Retina (tissue), 1 donor: Measurements from ENCODE around the gene C19orf81.
"Not testable (repeated sequence)": the region's sequence is repeated elsewhere in the genome, so short reads cannot be mapped to it uniquely, and the experiment has no call there.

ENCODE experiments used
- DNase-seq: peaks from one replicate; pipeline ENCODE4 v3.0.0-alpha.2; 2016

Gene C19orf81

DNA sequence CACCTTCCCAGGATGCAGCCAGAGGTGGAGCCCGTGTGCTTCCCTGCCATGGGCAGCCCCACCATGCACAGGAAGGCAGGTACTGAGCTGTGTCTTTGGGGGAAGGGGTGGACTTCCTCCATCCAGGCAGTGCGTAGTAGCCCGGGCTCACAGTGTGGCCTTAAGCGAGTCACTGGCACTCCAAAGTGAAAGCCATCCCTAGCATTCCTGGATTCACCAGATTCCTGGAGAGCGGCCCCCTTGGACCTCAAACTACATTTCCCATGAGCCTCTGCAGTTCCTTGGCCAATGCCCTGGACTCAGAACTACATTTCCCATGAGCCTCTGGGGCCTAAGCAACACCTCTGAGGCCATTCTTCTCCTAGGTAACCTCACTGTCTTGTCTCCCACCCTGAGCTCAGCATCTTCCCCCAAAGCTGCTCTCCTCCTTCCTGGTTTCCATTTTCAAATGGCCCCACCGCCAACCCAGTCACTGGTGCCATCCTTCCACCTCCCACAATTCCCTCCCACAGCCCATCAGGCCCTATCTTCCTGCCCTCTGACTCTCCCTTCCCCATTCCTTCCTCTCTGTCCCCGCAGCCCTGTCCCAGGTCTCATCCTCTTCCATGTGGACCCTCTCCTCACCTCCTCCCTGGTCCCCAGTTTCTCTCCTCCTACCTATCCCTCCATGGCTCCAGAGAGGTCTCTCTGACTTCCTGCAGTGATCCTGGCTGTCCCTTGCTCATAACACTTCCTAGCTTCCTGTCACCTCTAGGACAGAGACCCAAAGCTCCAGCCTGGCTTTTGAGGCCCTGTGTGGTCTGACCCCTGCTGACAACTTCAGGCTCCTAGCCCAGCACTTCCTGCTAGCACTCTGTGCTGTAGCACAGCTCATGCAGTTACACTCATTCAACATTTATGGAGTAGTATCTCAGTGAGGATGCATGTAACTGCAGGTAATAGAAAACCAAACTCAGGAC, at the start of gene C19orf81:
Gene C19orf81, plus strand, starts transcription at position 13 of the 959 bp plus-strand sequence. Its CDS starts 0 bp downstream, at position 13.
- DNase-seq: peak; percentile 56

DNA sequence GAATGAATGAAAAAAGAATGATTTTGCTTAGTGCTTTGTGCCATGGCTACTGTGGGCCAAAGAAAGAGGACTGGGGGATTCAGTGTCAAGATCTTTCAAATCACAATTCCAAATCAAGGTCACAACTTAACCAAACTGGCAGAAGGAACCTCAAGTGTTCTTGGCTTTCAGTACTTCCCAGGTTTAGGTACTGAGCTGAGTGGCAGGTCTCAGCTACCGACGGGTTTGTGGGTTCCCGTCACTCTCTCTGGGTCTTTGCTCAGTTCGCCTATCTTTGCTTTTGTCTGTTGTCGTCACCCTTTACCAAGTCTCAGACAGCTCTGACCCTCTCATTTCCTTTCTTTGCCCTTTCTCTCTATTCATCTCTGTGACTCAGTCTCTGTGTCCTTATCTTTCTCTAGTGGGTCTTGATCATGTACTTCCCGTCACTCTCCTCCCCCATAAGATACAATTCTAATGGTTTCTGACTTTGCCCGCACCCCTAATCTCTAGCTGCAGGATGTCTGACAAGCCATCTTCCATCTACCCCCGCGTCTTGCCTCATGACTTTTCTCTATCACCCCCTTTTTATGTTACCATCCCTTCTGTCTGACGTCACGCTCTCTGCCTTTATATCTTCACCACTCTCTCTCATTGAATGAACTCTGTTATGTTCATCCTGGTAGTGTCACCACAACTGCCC, 47.7 kb upstream of the C19orf81 start:
- DNase-seq: no peak

DNA sequence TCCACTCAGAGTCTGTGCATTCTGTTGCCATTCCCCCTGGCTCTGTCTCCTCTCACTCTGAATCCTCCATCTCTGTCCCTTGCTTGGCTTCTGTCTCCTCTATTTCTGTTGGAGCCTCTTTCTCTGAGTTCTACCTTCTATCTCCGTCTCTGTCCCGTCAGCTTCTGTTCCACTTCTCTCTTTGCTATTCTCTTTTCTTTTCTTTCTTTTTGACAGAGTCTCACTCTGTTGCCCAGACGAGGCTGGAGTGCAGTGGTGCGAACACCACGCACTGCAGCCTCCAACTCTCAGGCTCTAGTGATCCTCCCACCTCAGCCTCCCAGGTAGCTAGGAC, 47.2 kb upstream of the C19orf81 start:
- DNase-seq: no peak

DNA sequence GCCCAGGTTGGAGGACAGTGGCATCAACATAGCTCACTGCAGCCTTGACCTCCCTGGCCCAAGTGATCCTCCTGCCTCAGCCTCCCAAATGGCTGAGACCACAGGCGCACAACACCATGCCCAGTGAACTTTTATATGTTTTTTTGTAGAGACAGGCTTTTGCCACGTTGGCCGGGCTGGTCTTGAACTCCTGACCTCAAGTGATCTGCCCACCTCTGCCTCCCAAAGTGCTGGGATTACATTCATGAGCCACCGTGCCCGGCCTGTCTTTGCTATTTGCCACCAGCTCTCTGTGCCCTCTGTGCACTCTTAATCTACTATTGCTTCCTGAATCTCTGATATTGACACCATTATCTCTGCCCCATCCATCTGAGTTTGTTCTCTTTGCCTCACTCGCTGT, 46.7 kb upstream of the C19orf81 start:
- no peak for DNase-seq

DNA sequence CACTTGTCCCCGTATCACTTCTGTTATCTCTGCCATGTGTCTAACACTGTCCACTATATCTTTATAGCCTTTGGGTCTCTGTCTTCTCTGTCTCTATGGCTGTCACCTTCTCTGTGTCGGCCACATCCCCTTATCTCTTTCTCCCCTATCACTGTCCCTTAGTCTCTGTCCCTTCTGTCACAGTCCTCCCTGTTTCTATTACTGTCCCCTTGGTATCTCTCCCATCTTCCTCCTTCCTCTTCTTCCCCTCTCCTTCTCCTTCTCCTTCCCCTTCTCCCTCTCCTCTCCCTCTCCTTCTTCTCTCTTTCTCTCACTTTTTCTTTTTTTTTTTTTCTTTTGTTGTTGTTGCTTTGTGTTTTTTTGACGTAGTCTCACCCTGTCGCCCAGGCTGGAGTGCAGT, 46.3 kb upstream of the C19orf81 start:
- DNase-seq: no peak

DNA sequence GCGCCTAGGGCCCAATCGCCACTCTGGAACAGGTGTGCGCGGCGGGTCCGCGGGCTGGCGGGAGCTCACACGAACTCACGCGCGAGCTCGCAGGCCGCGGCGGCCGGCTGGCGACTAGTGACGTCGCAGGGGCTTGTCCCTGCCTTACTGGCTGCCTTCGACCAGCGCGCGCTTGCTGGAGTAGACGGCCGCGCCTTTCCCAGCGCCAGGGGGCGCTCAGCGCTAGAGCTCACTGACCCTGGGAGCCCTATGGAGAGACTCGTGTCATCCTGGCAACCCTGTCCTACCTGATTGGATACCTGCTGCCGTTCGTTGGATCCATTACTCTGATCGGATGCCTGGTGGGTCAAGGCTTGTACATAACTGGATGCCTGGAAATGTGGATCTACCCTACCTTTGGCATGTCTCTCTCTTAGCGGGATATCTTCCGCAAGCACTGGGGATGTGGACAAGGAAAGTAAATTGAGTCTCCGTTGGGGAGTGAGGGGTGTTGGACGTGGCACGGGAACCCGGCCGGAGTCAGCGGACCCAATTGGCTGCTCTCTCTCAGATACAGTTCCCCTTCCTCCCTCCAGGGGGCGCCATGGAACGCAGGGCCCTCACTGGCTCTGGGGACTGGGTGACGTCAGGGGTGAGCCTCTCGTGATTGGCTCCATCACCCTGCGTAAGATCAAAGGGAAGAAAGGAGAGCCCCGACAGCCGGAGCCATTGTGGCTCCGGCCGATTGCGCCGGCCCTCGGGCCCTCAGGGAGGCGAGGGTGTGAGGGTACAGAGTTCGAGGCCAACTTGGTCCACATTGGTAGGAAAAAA, 44.8 kb upstream of the C19orf81 start:
- not testable (repeated sequence) for DNase-seq

DNA sequence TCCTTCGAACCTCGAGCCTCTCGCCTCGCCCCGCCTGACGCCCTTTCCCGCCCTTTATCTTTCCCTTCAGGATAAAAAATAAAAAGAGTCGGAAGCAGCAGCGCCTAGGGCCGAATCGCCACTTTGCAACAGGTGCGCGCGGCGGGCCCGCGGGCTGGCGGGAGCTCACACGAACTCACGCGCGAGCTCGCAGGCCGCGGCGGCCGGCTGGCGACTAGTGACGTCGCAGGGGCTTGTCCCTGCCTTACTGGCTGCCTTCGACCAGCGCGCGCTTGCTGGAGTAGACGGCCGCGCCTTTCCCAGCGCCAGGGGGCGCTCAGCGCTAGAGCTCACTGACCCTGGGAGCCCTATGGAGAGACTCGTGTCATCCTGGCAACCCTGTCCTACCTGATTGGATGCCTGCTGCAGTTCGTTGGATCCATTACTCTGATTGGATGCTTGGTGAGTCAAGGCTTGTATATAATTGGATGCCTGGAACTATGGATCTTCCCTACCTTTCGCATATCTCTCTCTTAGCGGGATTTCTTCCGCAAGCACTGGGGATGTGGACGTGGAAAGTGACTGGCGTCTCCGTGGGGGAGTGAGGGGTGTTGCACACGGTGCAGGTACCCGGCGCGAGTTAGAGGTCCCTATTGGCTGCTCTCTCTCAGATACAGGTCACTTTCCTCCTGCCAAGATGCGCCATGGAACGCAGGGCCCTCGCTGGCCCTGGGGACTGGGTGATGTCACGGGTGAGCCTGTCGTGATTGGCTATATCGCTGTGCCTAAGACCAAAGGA, 43.0 kb upstream of the C19orf81 start:
- DNase-seq: peak; percentile 52

DNA sequence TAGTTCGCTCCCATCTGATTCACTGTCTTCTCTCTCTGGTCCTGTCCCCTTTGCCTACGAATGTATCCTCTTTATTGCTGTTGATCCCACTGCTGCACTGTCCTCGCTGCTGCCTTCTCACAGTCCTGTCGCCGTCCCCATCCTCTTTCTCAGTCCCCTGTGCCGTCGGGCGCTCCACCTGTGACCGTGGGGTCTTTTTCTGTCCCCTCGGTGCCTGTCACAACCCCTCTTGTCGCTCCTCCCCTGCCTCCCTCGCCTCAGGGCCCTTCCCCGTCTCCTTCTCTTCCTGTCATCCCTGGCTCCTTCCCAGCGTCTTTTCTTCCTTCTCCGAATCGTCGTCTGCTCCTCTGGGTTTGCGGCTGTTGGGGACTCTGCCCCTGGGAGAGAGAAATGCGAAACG, 41.9 kb upstream of the C19orf81 start:
- no peak for DNase-seq

DNA sequence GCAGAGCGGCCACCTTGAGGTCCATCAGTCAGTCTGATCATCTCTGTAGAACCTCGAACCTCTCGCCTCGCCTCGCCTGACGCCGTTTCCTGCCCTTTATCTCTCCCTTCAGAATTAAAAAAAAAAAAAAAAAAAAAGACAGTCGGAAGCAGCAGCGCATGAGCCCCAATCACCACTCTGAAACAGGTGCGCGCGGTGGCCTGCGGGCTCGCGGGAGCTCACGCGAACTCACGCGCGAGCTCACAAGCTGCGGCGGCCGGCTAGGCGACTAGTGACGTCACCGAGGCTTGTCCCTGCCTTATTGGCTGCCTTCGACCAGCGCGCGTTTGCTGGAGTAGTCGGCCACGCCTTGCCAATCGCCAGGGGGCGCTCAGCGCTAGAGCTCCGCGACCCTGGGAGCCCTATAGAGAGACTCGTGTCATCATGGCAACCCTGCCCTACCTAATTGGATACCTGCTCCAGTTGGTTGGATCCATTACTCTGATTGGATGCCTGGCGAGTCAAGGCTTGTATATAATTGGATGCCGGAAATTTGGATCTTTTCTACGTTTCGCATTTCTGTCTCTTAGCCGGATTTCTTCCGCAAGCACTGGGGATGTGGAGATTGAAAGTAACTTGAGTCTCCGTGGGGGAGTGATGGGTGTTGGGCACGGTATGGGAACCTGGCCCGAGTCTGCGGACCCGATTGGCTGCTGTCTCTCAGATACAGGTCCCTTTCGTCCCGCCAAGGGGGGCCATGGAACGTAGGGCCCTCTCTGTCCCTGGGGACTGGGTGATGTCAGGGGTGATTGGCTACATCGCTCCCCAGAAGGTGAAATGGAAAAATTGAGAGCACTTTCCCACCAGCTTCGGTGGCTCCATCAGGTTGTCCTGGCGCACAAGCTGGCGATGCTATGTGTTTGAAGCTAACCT, 41.1 kb upstream of the C19orf81 start:
- peak; percentile 94 for DNase-seq

DNA sequence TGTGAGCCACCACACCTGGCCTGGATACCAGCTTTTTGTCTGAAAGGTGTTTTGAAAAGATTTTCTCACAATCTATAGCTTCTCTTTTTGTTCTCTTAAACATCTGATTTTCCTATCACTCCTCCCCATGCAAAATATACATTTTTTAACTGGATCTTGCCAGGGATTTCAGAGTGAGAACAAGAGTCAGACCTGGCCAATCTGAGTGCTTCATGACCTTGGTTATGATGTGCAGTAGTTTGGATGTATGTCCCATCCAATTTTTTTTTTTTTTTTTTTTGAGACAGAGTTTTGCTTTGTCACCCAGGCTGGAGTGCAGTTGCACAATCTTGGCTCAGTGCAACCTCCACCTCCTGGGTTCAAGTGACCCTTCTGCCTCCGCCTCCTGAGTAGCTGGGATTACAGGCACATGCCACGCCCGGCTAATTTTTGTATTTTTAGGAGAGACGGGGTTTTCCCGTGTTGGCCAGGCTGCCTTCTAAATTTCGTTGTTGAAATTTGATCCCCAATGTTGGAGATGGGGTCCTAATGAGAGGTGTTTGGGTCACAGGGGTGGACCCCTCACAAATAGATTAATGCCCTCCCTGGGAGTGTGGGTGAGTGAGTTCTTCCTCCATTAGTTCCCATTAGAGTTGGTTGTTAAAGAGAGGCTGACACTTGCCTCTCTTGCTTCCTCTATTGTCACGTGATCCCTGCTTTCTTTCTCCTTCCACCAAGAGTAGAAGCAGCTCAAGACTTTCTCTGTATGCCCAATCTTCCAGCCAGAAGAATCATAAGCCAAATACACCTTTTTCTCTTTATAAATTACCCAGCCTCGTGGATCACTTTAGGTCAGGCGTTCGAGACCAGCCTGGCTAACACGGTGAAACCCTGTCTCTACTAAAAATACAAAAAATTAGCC, 36.5 kb upstream of the C19orf81 start:
- DNase-seq: not testable (repeated sequence)

DNA sequence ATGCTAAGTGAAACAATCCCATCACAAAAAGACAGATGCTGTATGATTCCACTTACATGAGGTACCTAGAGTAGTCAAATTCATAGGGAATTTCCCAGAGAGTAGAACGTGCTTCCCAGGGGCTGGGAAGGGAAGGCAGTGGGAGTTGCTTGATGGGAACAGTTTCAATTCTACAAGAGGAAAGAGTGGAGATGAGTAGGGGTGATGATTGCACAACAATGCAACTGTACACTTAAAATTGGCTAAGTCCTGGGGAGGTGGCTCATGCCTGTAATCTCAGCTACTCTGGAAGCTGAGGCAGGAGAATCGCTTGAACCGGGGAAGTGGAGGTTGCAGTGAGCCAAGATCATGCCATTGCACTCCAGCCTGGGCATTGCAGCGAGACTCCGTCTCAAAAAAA, 30.9 kb upstream of the C19orf81 start:
- DNase-seq: not testable (repeated sequence)

DNA sequence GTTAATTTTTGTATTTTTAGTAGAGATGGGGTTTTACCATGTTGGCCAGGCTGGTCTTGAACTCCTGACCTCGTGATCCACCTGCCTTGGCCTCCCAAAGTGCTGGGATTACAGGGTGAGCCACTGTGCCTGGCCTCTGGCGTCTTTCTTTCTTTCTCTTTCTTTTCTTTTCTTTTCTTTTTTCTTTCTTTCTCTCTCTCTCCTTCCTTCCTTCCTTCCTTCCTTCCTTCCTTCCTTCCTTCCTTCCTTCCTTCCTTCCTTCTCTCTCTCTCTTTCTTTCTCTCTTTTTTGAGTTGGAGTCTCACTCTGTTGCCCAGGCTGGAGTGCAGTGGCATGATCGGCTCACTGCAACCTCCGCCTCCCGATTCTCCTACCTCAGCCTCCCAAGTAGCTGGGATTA, 30.1 kb upstream of the C19orf81 start:
- not testable (repeated sequence) for DNase-seq

DNA sequence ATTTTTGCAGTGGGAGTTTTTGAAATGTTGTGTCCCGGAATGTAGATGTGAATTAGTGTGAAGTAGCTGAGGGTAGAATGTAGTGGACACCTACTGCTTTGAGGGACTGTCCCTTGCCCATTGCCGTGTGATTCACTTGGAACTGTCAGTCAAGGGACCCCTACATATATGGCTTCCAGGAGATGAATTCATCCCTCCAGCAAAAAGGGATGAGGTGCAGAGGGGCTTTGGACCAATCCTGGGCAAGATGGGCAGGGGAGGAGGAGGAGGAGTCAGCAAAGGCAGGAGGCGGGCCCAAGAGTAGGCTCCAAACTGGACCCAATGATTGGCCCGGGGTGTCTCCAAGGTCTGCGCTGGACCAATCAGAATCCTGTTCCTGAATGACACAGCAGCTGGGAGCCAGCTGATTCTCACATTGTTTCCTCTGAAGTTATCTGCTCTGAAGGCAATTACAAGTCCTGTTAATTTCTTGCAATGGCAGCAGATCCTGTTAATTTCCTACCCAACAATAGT, 28.8 kb upstream of the C19orf81 start:
- not testable (repeated sequence) for DNase-seq

DNA sequence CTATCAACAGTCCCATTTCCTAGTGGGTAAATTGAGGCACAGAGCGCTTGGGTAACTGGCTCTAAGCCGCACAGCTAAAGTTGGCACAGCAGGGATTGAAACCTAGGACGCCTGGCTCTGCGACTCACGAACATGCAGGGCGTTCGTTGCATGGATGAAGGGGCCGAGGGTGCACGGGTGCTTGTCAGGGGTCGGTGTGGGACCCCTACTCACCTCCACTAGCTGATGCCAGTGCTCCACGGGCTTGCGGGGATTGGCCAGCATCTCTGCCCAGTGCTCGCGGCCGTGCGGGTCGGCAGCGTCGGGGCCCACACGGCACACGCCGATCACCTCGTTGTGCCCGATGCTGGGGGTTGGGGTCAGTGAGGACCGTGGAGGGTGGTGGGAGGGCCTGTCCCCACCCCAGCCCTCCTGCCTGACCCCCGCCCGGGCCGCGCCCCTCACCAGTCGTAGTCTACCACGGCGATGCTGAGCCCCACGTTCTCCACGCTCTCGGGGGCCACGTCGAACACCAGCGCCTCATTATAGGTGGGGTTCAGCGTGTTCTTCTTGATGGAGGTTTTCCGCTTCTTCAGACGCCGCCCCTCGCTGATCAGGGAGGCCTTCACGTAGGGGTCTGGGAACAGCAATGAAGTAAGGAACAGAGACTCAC, 24.2 kb upstream of the C19orf81 start:
- DNase-seq: no peak

DNA sequence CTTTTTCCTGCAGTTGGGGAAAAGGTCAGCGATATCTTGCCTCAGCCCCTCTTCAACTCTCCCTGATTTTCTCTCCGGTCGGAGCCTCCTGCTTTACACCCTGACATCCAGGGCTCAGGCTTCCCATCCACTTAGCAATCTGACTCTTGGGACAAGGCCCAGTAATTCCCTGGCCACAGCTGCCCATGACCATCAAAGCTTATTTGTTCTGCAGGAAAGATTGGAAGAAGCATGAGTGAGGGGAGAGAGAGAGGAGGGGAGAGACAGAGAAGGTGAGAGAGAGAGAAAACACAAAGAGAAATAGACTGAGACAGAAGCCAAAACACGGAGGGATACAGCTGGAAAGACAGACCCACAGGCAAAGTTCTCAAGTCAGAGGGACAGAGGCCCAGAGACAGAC, 23.2 kb upstream of the C19orf81 start:
- DNase-seq: no peak

DNA sequence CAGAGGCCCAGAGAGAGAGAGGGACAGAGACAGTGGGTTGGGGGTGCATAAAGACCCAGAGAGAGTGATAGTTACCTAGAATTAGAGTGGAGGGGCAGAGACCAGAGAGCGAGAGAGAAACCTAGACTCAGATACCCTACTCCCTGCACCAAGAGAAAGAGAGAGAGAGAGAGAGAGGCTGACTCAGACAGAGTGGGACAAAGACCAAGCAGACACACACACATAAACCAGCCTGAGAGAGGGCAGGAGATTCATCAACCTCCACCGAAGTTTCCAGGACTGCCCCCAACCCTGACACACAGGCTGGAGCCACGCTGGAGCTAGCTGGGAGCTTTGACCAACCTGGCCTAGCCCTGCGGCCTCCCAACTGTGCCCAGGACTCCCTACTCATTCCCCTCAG, 22.4 kb upstream of the C19orf81 start:
- DNase-seq: no peak

DNA sequence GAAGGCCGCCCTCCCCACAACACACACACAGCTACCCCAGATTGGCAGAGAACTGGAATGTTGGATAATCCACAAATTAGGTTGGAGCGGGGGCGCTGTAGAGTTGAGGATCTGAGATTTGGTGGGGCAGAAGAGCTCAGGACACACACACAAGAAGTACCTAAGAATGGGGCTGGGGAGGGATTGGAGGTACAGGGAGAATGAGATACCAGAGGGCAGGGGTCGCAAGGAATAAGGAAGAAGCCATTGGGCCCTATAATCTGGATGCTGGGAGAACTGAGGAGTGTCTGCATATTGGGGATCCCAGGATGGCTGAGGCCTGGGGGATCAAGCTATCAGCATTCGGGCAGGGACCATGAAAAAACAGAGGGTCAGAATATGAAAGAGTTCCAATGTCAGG, 21.1 kb upstream of the C19orf81 start:
- DNase-seq: no peak

DNA sequence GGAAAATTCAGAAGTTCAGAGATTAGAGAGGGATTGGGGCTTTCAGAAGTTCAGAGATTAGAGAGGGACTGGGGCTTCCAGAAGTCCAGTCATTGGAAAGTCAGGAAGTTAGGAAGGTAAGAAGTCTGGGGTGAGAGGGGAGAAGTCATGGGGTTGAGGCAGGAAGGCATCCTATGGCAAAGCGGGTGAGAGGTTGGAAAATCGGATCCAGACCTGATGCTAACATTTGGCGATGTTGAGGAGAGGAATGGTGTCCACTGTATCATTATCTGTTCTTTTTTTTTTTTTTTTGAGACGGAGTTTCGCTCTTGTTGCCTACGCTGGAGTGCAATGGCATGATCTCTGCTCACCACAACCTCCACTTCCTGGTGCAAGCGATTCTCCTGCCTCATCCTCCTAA, 20.7 kb upstream of the C19orf81 start:
- no peak for DNase-seq

DNA sequence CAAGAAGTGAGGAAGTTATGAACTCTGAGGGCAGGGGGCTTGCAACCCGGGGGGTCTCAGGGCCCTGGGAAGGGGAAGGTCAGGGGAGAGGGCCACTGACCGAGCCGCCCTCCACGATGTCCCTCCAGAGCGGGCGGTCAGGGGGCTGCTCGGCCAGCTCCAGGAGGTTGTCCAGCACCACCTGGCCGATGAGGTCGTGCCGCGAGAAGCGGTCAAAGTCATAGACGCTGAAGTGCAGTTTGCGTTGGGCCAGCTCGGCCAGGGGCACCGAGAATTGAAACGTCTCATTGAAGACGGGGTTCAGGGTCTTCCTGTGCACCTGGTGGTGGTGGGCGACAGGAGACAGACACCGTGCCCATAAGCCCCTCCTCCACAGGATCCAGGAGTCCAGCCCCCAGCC, 20.1 kb upstream of the C19orf81 start:
- no peak for DNase-seq

DNA sequence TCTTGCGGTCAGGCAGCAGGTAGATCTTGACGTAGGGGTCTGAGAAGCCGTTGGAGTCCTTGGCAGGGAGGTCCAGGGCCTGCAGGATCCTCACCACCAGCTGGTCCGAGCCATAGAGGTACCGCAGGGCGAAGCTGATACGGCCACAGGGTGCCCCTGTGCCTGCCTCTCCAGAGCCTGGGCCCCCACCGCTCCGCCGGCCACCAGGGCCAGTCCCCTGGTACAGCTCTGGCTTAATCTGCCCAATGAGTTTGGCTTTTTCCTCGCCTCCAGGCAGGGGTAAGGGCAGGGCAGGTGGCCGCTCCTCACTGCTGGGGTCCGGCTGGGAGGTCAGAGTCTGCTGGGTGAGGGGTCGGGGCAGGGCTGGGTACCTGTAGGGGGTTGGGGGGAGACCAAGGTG, 19.4 kb upstream of the C19orf81 start:
- no peak for DNase-seq
